B cell (primary cell): ENCODE results near the gene SLC39A8. TPM values are rescaled to one million over a fixed set of nuclear protein-coding genes. Genes with fewer than 3 reads are reported as not detected.

Experiments
- ATAC-seq: fragments of 200-7000 bp; cut with Tn5 transposase; one replicate; pipeline ENCODE4 v1.10.0; 2021; ENCODE audit warnings: low read depth, mild to moderate bottlenecking, moderate number of reproducible peaks, moderate library complexity
- CTCF ChIA-PET: fragments of 350-600 bp; sonication (Branson Sonifier 250); formaldehyde crosslinking; loops from one replicate; lab custom pipeline; 2021; ENCODE audit warnings: antibody characterized with exemption, inconsistent platforms; lab: Charles Lee
- POLR2A ChIA-PET: fragments of 350-600 bp; sonication (Branson Sonifier 250); formaldehyde crosslinking; loops from one replicate; lab custom pipeline; 2021; ENCODE audit warnings: antibody characterized with exemption; lab: Charles Lee
- DNase-seq: peaks from one replicate; pipeline ENCODE4 v3.0.0; 2013
- H2AFZ ChIP-seq: 2 replicates; pipeline ENCODE4 v1.6.1; 2012; ENCODE audit warnings: mild to moderate bottlenecking, low read depth, low read length; ENCODE audit not compliant: insufficient read depth, poor library complexity, severe bottlenecking
- H3K27ac ChIP-seq, 2 donors: 1 replicate in 1 of 2; 2 replicates in 1 of 2; pipeline ENCODE4 v1.5.1; 2012 to 2013; ENCODE audit warnings: low read length in 2 of 2, mild to moderate bottlenecking in 2 of 2, moderate library complexity in 1 of 2
- H3K27me3 ChIP-seq, 4 experiments: fragments of 200-600 bp in 1 of 4; sonication (generic) in 1 of 4; replicated peaks in 1 of 4; 1 replicate in 2 of 4; 2 replicates in 2 of 4; pipeline versions ENCODE4 v1.6.1 to v1.7.0; 2013 to 2016; ENCODE audit warnings: low read length in 3 of 4, mild to moderate bottlenecking in 2 of 4, mixed read lengths in 1 of 4, moderate library complexity in 1 of 4; ENCODE audit not compliant: insufficient read depth in 4 of 4, control insufficient read depth in 3 of 4; ENCODE audit errors: control extremely low read depth in 1 of 4
- H3K36me3 ChIP-seq, 2 experiments: replicated peaks in 1 of 2; 1 replicate in 1 of 2; 2 replicates in 1 of 2; pipeline versions ENCODE4 v1.6.1 to v1.7.1; 2013; ENCODE audit warnings: low read length in 1 of 2; ENCODE audit not compliant: insufficient read depth in 2 of 2, control insufficient read depth in 1 of 2; ENCODE audit errors: control extremely low read depth in 1 of 2, extremely low read depth in 1 of 2
- H3K4me1 ChIP-seq, 2 donors: fragments of 200-600 bp in 1 of 2; sonication (generic) in 1 of 2; 1 replicate in 1 of 2; 2 replicates in 1 of 2; pipeline versions ENCODE4 v1.5.1 to v1.6.1; 2013 to 2017; ENCODE audit warnings: low read length in 2 of 2; ENCODE audit not compliant: control insufficient read depth in 2 of 2, insufficient read depth in 2 of 2
- H3K4me2 ChIP-seq: replicated peaks from 2 replicates; pipeline ENCODE3; 2012; ENCODE audit warnings: mild to moderate bottlenecking, low read depth, low read length; ENCODE audit not compliant: poor library complexity, severe bottlenecking
- H3K4me3 ChIP-seq, 5 experiments: fragments of 200-600 bp in 1 of 5; sonication (generic) in 1 of 5; 1 replicate in 3 of 5; 2 replicates in 2 of 5; pipeline versions ENCODE4 v1.5.1 to v1.7.0; 2011 to 2016; ENCODE audit warnings: low read length in 4 of 5, mild to moderate bottlenecking in 4 of 5, low read depth in 2 of 5, control low read depth in 1 of 5, moderate library complexity in 1 of 5; ENCODE audit not compliant: insufficient read depth in 1 of 5; ENCODE audit errors: control extremely low read depth in 1 of 5, extremely low read depth in 1 of 5
- H3K79me2 ChIP-seq: fragments of 200-600 bp; sonication (generic); one replicate; pipeline ENCODE4 v1.6.0; 2016; ENCODE audit warnings: low read length; ENCODE audit not compliant: control insufficient read depth, insufficient read depth
- H3K9ac ChIP-seq: fragments of 200-600 bp; sonication (generic); 2 replicates; pipeline ENCODE4 v1.6.1; 2017; ENCODE audit warnings: mild to moderate bottlenecking, low read length, moderate library complexity
- H3K9me3 ChIP-seq, 3 donors: one replicate each; pipeline versions ENCODE4 v1.6.1 to v1.7.1; 2013; ENCODE audit warnings: low read length in 2 of 3; ENCODE audit not compliant: control insufficient read depth in 2 of 3, insufficient read depth in 1 of 3; ENCODE audit errors: control extremely low read depth in 1 of 3
- H4K20me1 ChIP-seq: 2 replicates; pipeline ENCODE4 v1.6.0; 2012; ENCODE audit warnings: mild to moderate bottlenecking, low read length; ENCODE audit not compliant: insufficient read depth, control insufficient read depth, poor library complexity, severe bottlenecking
- H3K27ac Mint-ChIP-seq: one replicate; pipeline ENCODE4 v1.8.0; 2021; ENCODE audit warnings: mixed read lengths
- H3K27me3 Mint-ChIP-seq: one replicate; pipeline ENCODE4 v1.8.0; 2021; ENCODE audit warnings: mixed read lengths
- H3K4me1 Mint-ChIP-seq: one replicate; pipeline ENCODE4 v1.8.0; 2021; ENCODE audit warnings: mixed read lengths
- H3K4me3 Mint-ChIP-seq: one replicate; pipeline ENCODE4 v1.8.0; 2021; ENCODE audit warnings: mixed read lengths
- H3K9me3 Mint-ChIP-seq: one replicate; pipeline ENCODE4 v1.8.0; 2022; ENCODE audit warnings: mixed read lengths; ENCODE audit not compliant: insufficient read depth
- CTCF ChIP-seq: fragments of 200-600 bp; IDR thresholded peaks from one replicate; pipeline ENCODE4 v1.8.0; 2022; ENCODE audit warnings: antibody characterized with exemption, mild to moderate bottlenecking
- EZH2 ChIP-seq: IDR thresholded peaks from 2 replicates; pipeline ENCODE4 v1.6.1; 2012; ENCODE audit warnings: borderline replicate concordance, low read depth, mild to moderate bottlenecking, moderate library complexity, low read length; ENCODE audit not compliant: insufficient read depth, poor library complexity, severe bottlenecking
- WGBS: methylation state at CpG from one replicate; pipeline ENCODE4 v1.1.5; 2013; ENCODE audit warnings: missing lambda C conversion rate; ENCODE audit not compliant: insufficient coverage; 5-methylcytosine and 5-hydroxymethylcytosine counted together
- intact Hi-C: fragments of 100-400 bp; cut with micrococcal nuclease; formaldehyde crosslinking; loops from one replicate; pipeline ENCODE4 v1.10.0; 2022
- polyA plus RNA-seq: library from polyadenylated mRNA; depleted of rRNA; stranded (reverse); fragments of >200 nt; gene quantifications from 2 replicates; pipeline ENCODE4 v1.2.3, GENCODE V29; 2012
- total RNA-seq, 2 donors: library from RNA; stranded (reverse); fragments of 120-200 nt in 1 of 2; gene quantifications; 1 replicate in 1 of 2; 2 replicates in 1 of 2; pipeline versions ENCODE4 v1.2.3 to v1.2.4, GENCODE V29; 2013 to 2022

SLC39A8 gene
- total and polyA plus RNA-seq, 2 donors (not counting 1 experiment from before 2014, with no cell fraction given): 2.4 to 8.4 TPM

DNA sequence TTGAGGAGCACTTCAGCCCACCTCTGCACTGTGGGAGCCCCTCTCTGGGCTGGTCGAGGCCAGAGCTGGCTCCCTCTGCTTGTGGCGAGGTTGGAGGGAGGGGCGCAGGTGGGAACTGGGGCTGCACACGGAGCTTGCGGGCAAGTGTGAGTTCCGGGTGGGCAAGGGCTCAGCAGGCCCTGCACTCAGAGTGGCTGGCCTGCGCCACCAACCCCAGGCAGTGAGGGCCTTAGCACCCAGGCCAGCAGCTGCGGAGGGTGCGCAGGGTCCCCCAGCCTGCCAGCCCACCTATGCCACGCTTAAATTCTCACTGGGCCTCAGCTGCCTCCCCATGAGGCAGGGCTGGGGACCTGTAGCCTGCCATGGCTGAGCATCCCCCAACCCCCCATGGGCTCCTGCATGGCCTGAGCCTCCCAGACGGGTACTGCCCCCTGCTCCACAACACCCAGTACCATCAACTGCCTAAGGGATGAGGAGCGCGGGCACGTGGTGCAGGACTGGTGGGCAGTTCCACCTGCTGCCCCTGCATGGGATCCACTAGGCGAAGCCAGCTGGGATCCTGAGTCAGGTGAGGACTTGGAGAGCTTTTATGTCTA, 110.9 kb downstream of the SLC39A8 start:
- ChIA-PET POLR2A (no interaction called here), CTCF (no interaction called here)
- H3K27me3 Mint-ChIP-seq: no peaks in the 10 kb centered on the region
- ATAC-seq: no peak
- Histone ChIP-seq H3K9ac (no peak overlapping the region), H3K9me3 (peaks cover 0 to 12% (median 0%) of the 10 kb centered on the region in 3 donors), H2AFZ (no peak overlapping the region), H4K20me1 (no peaks in the 10 kb centered on the region), H3K4me2 (no peak overlapping the region), H3K36me3 (no peaks in the 10 kb centered on the region), H3K4me3 (no peak overlapping the region), H3K79me2 (no peaks in the 10 kb centered on the region), H3K27ac (no peak overlapping the region), H3K4me1 (no peaks in the 10 kb centered on the region), H3K27me3 (no peaks in the 10 kb centered on the region)
- DNase-seq: no peak
- no peak for TF ChIP-seq CTCF
- no peak for TF ChIP-seq EZH2
- no peak overlapping the region for H3K27ac Mint-ChIP-seq
- intact Hi-C loops: no loop called here
- H3K9me3 Mint-ChIP-seq: peaks cover 2% of the 10 kb centered on the region
- no peaks in the 10 kb centered on the region for H3K4me1 Mint-ChIP-seq
- 90% methylated on average over 12 of the region's 15 CpGs for WGBS
- H3K4me3 Mint-ChIP-seq: no peak overlapping the region

- Mint-ChIP-seq H3K4me3 (no peak overlapping the region), H3K27me3 (no peaks in the 10 kb centered on the region), H3K4me1 (no peaks in the 10 kb centered on the region), H3K9me3 (peaks cover 2% of the 10 kb centered on the region), H3K27ac (no peak overlapping the region)
- ChIA-PET CTCF (no interaction called here), POLR2A (no interaction called here)
- Histone ChIP-seq H4K20me1 (no peaks in the 10 kb centered on the region), H3K4me1 (no peaks in the 10 kb centered on the region), H2AFZ (no peak overlapping the region), H3K4me3 (no peak overlapping the region), H3K4me2 (no peak overlapping the region), H3K27me3 (no peaks in the 10 kb centered on the region), H3K9ac (no peak overlapping the region), H3K36me3 (no peaks in the 10 kb centered on the region), H3K79me2 (no peaks in the 10 kb centered on the region), H3K9me3 (peaks cover 0 to 10% (median 0%) of the 10 kb centered on the region in 3 donors), H3K27ac (no peak overlapping the region)
- no peak for ATAC-seq
- intact Hi-C loops: no loop called here
- no peak for DNase-seq
- no peak for TF ChIP-seq CTCF
- TF ChIP-seq EZH2: no peak
These were observed 115.1 kb downstream of the SLC39A8 start for GRCh38 chr4:102230194-102230593.
